Measurements from ENCODE around the gene SPEG. TPM values are rescaled to one million over a fixed set of nuclear protein-coding genes. Genes with fewer than 3 reads are reported as not detected.
A peak's percentile ranks its signal among the peaks of the same experiment; 100 is the strongest.

Gene SPEG
- total RNA-seq, 1 experiment from 2014 or later, result 30.7 TPM

DNA sequence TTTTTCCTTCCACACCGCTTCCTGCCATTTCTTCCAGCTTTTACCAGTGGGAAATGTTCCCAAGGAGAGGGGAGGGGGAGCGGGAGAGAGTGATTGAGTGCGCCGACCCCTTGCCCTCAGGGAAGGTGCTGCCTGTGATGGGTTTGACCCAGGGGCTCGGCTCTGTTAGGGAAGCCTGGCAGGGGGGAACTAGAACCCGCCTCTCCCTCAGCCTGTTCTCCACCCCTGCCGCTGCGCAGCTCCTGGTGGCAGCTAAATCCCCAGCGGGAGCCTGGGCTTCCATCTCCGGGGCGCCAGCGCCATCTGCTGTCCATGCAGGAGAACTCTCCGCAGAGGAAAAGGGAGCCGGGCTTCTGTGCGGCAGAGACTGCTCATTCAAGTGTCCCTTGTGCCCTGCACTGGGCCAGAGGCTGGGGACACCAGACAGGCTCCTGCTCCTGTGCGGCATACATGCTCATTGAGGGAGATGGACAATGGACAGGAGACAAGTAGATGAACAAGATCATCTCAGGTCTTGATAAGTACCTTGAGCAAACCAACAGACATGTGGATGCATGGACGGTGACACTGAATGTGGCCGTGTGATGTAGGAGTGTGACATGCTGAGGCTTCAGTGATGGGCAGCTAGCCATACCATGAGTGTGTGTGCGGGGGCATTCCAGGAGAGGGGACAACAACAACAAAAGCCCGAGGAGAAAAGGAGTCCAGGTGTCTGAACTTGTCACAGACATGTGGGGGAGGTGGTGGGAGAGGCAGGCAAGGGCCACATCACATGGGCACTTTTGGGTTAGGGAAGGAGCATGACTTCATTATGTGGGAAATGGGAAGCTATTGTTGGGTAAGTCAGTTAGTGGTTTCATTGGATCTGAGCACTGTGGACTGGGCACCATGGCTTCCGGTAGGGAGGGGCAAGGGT is 95.7 kb downstream of the SPEG start:
- Histone ChIP-seq H3K4me2 (ENCODE audit: low read length) (peak overlapping the region; percentile 75), H3K4me1 (ENCODE audit: insufficient read depth, low read length) (no peaks in the 10 kb centered on the region), H3K27ac (ENCODE audit: low read length) (no peak overlapping the region), H3F3A (ENCODE audit: low read length, unreplicated experiment) (no peaks in the 10 kb centered on the region), H4K20me1 (ENCODE audit: low read length) (no peaks in the 10 kb centered on the region), H3K27me3 (ENCODE audit: low read length) (peaks cover 10% of the 10 kb centered on the region), H2AFZ (ENCODE audit: low read length) (peak overlapping the region; percentile 65), H3K9ac (ENCODE audit: low read length) (no peak overlapping the region), H3K36me3 (ENCODE audit: low read depth, low read length) (no peaks in the 10 kb centered on the region), H3K79me2 (ENCODE audit: low read length) (no peaks in the 10 kb centered on the region), H3K9me2 (replicated peaks; ENCODE audit: low read length) (no peaks in the 10 kb centered on the region), H3K9me3 (ENCODE audit: low read length) (no peaks in the 10 kb centered on the region), H3K4me3 (ENCODE audit: low read length) (peak overlapping the region; percentile 57; the same call in 1 of the 2 replicates)
- ATAC-seq (peak; percentile 91), DNase-seq (peak; percentile 91)
- POLR2A ChIA-PET (ENCODE audit: unreplicated experiment), result interaction anchor here (0.6 kb wide), 1 partner anchor 35 kb away, joined by 3 read pairs; no protein-coding TSS in a partner anchor
- CTCF ChIA-PET, result interaction anchor here (0.5 to 2.2 kb wide), 22 partner anchors 8 to 529 kb away, joined by 3 to 47 read pairs (median 5); partner anchors contain the start of genes DNAJB2, DNPEP and GMPPA
- TF ChIP-seq EZH2phosphoT487 (IDR thresholded peaks at IDR 0.05; ENCODE audit: borderline replicate concordance, low read length), result no peak
- peak; percentile 96 for TF ChIP-seq CTCF (conservative IDR thresholded peaks at IDR 0.05; ENCODE audit: low read depth, low read length)
- intact Hi-C loops (cut with micrococcal nuclease), result loop anchor here (1.0 kb wide), 4 partner anchors 35 to 127 kb away; no protein-coding TSS in a partner anchor
- BruUV-seq (replicated peaks), result no TSS peak

DNA sequence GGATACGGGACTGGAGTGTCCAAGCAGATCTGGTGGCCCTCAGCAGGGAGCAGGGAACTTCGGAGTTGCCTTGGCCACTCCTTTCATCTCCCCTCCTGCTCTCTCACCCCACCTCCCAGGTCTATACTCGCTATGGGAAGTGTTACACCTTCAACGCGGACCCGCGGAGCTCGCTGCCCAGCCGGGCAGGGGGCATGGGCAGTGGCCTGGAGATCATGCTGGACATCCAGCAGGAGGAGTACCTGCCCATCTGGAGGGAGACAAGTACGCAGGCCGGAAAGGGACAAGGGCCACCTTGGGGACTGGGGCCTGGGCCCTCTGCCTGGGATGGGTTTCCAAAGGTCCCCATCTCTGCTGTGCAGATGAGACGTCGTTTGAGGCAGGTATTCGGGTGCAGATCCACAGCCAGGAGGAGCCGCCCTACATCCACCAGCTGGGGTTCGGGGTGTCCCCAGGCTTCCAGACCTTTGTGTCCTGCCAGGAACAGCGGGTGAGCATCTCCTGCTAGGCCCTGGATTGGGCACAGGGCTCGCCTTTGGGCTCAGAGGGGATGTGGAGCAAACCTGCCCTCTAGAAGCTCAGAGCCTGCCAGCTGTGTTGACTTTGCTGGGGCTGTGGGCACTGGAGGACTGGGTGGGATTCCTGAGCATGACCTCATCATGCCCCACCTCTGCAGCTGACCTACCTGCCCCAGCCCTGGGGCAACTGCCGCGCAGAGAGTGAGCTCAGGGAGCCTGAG is 97.2 kb downstream of the SPEG start:
- POLR2A ChIA-PET (ENCODE audit: unreplicated experiment), result no interaction called here
- Histone ChIP-seq H2AFZ (ENCODE audit: low read length) (no peak overlapping the region), H3K79me2 (ENCODE audit: low read length) (no peaks in the 10 kb centered on the region), H3K9ac (ENCODE audit: low read length) (no peak overlapping the region), H3F3A (ENCODE audit: low read length, unreplicated experiment) (no peaks in the 10 kb centered on the region), H3K4me1 (ENCODE audit: insufficient read depth, low read length) (no peaks in the 10 kb centered on the region), H3K4me3 (ENCODE audit: low read length) (no peak overlapping the region), H3K9me2 (replicated peaks; ENCODE audit: low read length) (no peaks in the 10 kb centered on the region), H4K20me1 (ENCODE audit: low read length) (no peaks in the 10 kb centered on the region), H3K27ac (ENCODE audit: low read length) (no peak overlapping the region), H3K36me3 (ENCODE audit: low read depth, low read length) (no peaks in the 10 kb centered on the region), H3K9me3 (ENCODE audit: low read length) (no peaks in the 10 kb centered on the region), H3K27me3 (ENCODE audit: low read length) (peaks cover 10% of the 10 kb centered on the region), H3K4me2 (ENCODE audit: low read length) (no peak overlapping the region)
- no TSS peak for BruUV-seq (replicated peaks)
- CTCF ChIA-PET, result no interaction called here
- intact Hi-C loops (cut with micrococcal nuclease), result no loop called here
- ATAC-seq, result no peak
- TF ChIP-seq EZH2 (IDR thresholded peaks at IDR 0.05; ENCODE audit: low read length, unreplicated experiment), result no peak
- no peak for TF ChIP-seq EZH2phosphoT487 (IDR thresholded peaks at IDR 0.05; ENCODE audit: borderline replicate concordance, low read length)
- TF ChIP-seq CTCF (conservative IDR thresholded peaks at IDR 0.05; ENCODE audit: low read depth, low read length), result no peak
- no peak for DNase-seq

Data from PC-3 (cell line).